Superior temporal gyrus (tissue), 1 donor: ENCODE measurements around the gene PNPLA5.
"Not testable (repeated sequence)": the region's sequence is repeated elsewhere in the genome, so short reads cannot be mapped to it uniquely, and the experiment has no call there.

ENCODE experiments used
- DNase-seq: peaks from one replicate; pipeline ENCODE4 v3.0.0-alpha.2; 2016; ENCODE audit errors: extremely low spot score

Gene PNPLA5, protein sequence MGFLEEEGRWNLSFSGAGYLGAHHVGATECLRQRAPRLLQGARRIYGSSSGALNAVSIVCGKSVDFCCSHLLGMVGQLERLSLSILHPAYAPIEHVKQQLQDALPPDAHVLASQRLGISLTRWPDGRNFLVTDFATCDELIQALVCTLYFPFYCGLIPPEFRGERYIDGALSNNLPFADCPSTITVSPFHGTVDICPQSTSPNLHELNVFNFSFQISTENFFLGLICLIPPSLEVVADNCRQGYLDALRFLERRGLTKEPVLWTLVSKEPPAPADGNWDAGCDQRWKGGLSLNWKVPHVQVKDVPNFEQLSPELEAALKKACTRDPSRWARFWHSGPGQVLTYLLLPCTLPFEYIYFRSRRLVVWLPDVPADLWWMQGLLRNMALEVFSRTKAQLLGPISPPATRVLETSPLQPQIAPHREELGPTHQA

GRCh38 chr22:43891360-43892182, at the start of gene PNPLA5:
PNPLA5 (minus strand) TSS chr22:43892013; CDS start chr22:43891880, 133 bp downstream.
- no peak for DNase-seq

DNA sequence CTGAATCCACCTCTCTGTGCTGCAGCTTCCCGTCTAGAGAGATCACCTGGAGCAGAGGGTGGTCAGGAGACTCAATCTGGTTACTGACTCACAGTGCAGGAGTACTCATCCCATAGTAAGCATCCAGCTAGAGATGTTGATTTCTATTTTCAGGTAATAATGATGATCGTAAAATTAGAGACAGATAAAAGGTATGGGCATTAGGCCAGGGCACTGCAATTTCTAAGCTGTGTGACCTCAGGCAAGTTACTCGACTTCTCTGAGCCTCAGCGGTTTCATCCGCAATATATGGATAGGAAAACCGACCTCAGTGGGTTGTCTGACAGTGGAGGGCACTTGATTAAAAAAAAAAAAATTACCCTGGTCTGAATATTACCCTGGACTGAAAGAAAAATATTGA, 49.6 kb upstream of the PNPLA5 start:
- DNase-seq: no peak

- DNase-seq: no peak
These were observed 40.0 kb upstream of the PNPLA5 start for GRCh38 chr22:43931771-43932170.

DNA sequence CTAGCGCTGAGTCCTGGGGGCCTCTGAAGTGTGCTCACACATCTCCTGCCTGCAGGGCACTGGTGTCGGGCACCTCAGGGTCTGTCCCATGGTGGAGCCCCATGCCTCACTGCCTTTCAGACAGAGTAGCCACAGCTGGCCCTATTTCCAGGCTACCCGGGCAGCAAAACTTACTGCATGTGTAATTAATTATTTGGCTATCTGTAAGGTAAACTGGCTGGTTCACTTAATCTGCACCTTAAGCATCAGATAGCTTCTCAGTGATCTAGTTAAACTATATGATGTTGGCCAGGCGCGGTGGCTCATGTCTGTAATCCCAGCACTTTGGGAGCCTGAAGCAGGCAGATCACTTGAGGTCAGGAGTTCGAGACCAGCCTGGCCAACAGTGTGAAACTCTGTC, 37.1 kb upstream of the PNPLA5 start:
- DNase-seq: no peak

- DNase-seq: no peak
These were observed 36.7 kb upstream of the PNPLA5 start for GRCh38 chr22:43928468-43928867.

GRCh38 chr22:43926349-43926710, 34.5 kb upstream of the PNPLA5 start:
- DNase-seq: no peak

- no peak for DNase-seq
These were observed 33.9 kb upstream of the PNPLA5 start for GRCh38 chr22:43925433-43926348.

- DNase-seq: no peak
These were observed 33.1 kb upstream of the PNPLA5 start for GRCh38 chr22:43924877-43925276.

DNA sequence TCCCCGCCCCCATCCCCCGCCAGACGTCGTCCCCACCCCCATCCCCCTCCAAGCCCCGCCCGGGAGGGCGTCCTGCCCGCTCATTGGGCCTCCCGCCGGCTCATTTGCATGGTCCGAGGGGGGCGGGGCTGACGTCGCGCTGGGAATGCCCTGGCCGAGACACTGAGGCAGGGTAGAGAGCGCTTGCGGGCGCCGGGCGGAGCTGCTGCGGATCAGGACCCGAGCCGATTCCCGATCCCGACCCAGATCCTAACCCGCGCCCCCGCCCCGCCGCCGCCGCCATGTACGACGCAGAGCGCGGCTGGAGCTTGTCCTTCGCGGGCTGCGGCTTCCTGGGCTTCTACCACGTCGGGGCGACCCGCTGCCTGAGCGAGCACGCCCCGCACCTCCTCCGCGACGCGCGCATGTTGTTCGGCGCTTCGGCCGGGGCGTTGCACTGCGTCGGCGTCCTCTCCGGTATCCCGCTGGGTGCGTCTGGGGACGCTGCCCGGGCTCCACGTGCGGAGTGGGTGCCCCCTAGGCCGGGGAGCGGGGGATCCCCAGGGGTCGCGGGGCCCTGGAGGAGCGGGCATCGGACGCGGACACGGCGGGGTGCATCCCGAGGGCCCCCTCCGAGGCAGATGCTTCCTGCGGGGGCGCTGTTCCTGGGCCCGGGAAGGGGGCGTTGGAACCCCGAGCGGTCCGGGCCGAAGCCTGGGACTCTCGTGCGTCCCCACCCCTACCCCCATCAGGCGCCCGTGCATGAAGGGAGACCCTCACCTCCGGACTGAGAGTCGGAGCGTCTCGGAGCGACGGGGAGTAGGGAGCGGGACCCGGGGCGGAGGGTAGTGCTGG, 32.0 kb upstream of the PNPLA5 start, which contains the start of gene PNPLA3:
Gene PNPLA3 (plus strand): TSS at position 175 of the 834 bp plus-strand sequence. CDS start 107 bp downstream, at position 282.
- DNase-seq: peak; percentile 82

- DNase-seq: no peak
These were observed 31.4 kb upstream of the PNPLA5 start for GRCh38 chr22:43923191-43923590.

GRCh38 chr22:43922123-43922522, 30.3 kb upstream of the PNPLA5 start:
- no peak for DNase-seq

DNA sequence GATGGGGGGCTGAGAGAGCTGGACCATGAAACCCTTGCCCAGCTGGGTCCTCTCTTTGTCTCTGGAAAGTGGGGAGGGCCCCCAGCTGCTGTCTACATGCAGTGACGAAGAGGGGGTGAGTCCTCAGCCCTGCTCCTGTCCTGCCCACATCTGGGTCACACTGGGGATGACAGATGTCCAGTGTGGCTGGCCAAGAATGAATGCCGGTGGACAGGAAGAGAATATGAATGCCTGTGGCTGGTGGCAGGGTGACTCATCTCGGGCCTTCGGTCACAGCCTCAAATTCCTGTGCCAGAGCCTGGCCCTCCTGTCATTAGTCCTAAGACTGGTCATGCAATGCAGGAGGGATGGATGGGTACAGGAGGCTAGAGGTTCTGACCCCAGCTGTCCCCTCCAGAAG, 29.6 kb upstream of the PNPLA5 start:
- DNase-seq: peak; percentile 41

DNA sequence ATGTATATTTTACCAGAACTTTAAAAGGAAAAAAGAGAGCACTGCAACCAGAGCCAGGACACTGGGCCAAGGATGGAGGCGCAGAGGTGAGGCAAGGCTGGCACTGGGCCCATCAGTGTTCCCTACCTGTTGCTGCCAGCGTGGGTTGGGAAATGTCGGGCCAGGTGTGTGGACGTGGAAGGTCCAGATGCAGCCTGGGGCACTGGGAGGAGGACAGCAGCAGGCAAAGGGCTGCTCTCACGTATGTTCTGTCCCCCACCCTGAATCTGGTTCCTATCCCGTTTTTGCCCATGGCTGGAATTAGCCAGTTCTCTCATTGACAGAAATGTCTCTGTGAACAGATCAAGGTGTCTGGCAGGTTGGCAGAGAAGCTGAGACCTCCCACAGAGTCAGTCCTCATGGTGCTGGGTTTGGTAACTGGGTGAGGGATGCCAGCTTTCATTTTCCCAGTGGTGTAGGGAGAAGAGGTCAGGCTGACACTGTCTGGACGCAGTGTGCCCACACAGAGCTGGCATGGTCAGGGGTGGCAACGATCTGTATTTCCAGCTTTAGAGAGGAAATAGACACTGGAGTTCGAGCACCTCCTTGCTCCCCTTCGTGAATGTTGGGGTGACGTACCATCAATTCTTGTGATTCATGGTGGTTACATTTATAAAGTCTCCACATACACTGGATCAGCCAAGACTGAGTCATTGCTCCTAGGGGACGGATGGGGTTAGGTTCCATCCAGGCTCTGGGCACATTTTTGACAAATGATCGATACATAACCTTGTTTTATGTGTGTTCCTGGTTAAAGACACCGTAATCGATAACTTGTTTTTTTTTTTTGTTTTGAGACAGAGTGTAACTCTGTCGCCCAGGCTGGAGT, 27.5 kb upstream of the PNPLA5 start:
- no peak for DNase-seq

DNA sequence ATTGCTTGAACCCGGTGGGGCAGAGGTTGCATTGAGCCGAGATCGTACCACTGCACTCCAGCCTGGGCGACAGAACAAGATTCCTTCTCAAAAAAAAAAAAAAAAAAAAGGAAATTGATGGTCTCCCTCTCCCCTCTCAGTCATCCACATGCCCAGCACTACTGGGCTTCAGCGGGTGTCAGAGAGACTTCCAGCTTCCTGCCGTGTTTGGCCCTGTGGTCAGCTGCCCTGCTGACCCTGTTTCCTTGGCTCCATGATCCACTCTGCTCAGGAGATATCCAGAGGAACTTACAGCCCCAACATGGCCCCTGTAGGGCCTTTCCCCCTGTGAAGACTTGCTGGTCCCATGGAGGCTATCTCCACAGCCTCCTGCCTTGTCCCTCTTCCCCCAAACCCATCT, 25.7 kb upstream of the PNPLA5 start:
- no peak for DNase-seq

DNA sequence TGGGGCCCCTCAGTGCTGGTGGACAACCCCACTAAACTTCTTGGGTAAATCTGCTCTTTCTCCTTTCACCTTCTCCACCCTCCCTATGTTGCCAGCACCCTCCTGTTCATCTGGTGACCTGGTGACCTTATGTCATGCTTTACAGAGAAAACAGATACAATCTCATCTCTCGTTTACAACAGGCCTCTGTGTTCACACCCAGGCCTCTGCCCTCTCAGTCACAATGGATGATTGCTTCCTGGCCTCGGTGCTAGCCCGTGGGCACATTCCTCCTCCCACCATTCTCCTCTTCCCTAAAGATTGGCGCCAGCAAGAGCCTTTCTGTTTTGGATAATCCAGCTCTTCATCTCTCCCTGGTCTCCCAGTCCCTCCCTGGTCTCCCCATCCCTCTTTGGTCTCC, 19.5 kb upstream of the PNPLA5 start:
- no peak for DNase-seq

- no peak for DNase-seq
These were observed 18.4 kb upstream of the PNPLA5 start for GRCh38 chr22:43910178-43910695.

GRCh38 chr22:43909708-43910107, 17.9 kb upstream of the PNPLA5 start:
- no peak for DNase-seq

- no peak for DNase-seq
These were observed 13.9 kb upstream of the PNPLA5 start for GRCh38 chr22:43905681-43906080.

DNA sequence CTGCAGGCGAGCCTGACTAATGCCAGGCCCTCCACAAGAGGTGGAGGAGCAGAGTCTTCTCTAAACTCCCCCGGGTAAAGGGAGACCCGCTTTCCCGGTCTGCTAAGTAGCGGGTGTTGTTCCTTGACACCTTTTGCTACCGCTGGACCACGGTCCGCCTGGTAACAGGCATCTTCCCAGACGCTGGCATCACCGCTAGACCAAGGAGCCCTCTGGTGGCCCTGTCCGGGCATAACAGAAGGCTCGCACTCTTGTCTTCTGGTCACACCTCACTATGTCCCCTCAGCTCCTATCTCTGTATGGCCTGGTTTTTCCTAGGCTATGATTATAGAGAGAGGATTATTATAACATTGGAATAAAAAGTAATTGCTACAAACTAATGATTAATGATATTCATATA, 12.6 kb upstream of the PNPLA5 start:
- DNase-seq: not testable (repeated sequence)

DNA sequence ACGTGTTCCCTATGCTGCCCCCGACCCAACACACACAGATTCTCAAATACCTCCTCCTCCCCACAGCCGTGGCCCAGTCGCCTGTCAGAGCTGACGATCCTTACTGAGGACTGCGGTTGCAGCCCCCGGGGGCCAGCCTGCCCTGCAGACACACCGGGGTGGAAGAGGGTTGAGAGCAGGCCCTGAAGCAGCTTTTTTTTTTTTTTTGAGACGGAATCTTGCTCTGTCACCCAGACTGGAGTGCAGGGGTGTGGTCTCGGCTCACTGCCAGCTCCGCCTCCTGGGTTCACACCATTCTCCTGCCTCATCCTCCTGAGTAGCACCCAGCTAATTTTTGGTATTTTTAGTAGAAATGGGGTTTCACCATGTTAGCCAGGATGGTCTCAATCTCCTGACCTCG, 11.2 kb upstream of the PNPLA5 start:
- not testable (repeated sequence) for DNase-seq
